Psoas muscle (tissue), 8 donors: Measurements from ENCODE around the gene CHCHD4. TPM values are rescaled to one million over a fixed set of nuclear protein-coding genes. Genes with fewer than 3 reads are reported as not detected.
"Not testable (repeated sequence)": the region's sequence is repeated elsewhere in the genome, so short reads cannot be mapped to it uniquely, and the experiment has no call there.

Source experiments
- ATAC-seq, 4 donors: fragments of 200-7000 bp; cut with Tn5 transposase; one replicate each; pipeline ENCODE4 v1.9.1; 2020; ENCODE audit warnings: moderate library complexity in 3 of 4, mild to moderate bottlenecking in 2 of 4
- DNase-seq, 2 donors: peaks; one replicate each; pipeline ENCODE4 v3.0.0-alpha.2; 2020
- H3K27ac ChIP-seq: fragments of 200-600 bp; one replicate; pipeline ENCODE4 v1.8.0; 2022
- H3K27me3 ChIP-seq, 3 donors: fragments of 200-600 bp in 1 of 3; one replicate each; pipeline versions ENCODE4 v1.6.1 to v1.8.0; 2013 to 2022; ENCODE audit warnings: low read length in 2 of 3, mild to moderate bottlenecking in 2 of 3, moderate library complexity in 1 of 3; ENCODE audit not compliant: insufficient read depth in 3 of 3
- H3K36me3 ChIP-seq, 2 donors: fragments of 200-600 bp in 1 of 2; one replicate each; pipeline versions ENCODE4 v1.6.1 to v1.8.0; 2013 to 2022; ENCODE audit warnings: low read depth in 1 of 2, mild to moderate bottlenecking in 1 of 2, moderate library complexity in 1 of 2; ENCODE audit not compliant: insufficient read depth in 1 of 2
- H3K4me1 ChIP-seq: fragments of 200-600 bp; one replicate; pipeline ENCODE4 v1.8.0; 2022
- H3K4me3 ChIP-seq: fragments of 200-600 bp; one replicate; pipeline ENCODE4 v1.8.0; 2022; ENCODE audit warnings: mild to moderate bottlenecking
- H3K9me3 ChIP-seq: fragments of 200-600 bp; one replicate; pipeline ENCODE4 v1.8.0; 2022
- WGBS, 3 donors: extraction: QIAGEN DNeasy Blood & Tissue Kit; methylation state at CpG; one replicate each; pipeline versions ENCODE4 v1.1.6 to v1.1.7; 2013; 5-methylcytosine and 5-hydroxymethylcytosine counted together
- intact Hi-C, 2 donors: fragments of 100-400 bp; cut with DNase I; formaldehyde crosslinking; loops; one replicate each; pipeline versions ENCODE4 v1.11.0 to v1.14.2; 2022
- polyA plus RNA-seq, 3 donors: library from polyadenylated mRNA; stranded (reverse); fragments of 200-250 nt; gene quantifications; one replicate each; pipeline ENCODE4 v1.2.3, GENCODE V29; 2013
- total RNA-seq, 4 donors: library from RNA; stranded (reverse); fragmentation: NEBNext Ultra II Directional in 2 of 4; extraction: Animal tissue kit (Norgen Biotek cat#: 25700) in 2 of 4; gene quantifications; one replicate each; pipeline versions ENCODE4 v1.2.1 to v1.2.4, GENCODE V29; 2021 to 2023
- TF ChIP-seq, protein P1 (sequence below): fragments of 200-600 bp; IDR thresholded peaks from one replicate; pipeline ENCODE4 v1.8.0; 2022; ENCODE audit warnings: antibody characterized with exemption
- donor health status: healthy with polysubstance abuse.
- donor health status: DM: no; HTN: no; CAD: no; lungs with moderate emphysema.
- donor health status: Bipolar disorder and iron deficiency.
- donor health status: healthy.
- donor health status: DM: yes; HTN: yes; CAD: no.
- donor health status: DM: no; HTN: no; CAD: no.
- donor health status: DM: no; HTN: no; CAD: no.
- donor health status: DM: yes; HTN: yes; CAD: no.

The CHCHD4 gene
- total and polyA plus RNA-seq, 7 donors: 18.5 to 55.4 (median 26.8) TPM

DNA sequence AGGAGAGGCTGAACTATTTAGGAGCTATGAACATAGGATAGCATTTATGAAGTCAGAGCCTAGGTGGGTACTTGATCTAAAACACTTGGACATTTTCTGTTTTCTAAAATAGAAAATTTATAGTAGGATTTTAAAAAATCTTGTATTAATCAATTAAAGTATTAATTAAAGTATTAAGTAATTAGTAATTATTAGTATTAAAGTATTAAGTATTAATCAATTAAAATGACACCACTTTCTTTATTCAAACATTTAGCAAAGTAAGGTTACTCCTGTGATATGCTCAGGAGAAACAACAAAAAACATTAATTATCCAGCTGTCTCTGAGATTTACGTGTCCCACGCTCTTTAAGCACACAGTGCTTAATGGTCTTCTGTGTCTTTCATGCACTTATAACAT, 32.2 kb downstream of the CHCHD4 start:
- H3K27me3 ChIP-seq: peaks cover 0 to 6% (median 3%) of the 10 kb centered on the region in 3 donors
- DNase-seq (no peak), ATAC-seq (no peak)
- no peaks in the 10 kb centered on the region for H3K4me1 ChIP-seq
- intact Hi-C loops: no loop called here
- no peak overlapping the region for H3K4me3 ChIP-seq
- no peaks in the 10 kb centered on the region for H3K36me3 ChIP-seq
- peaks cover 5% of the 10 kb centered on the region for H3K9me3 ChIP-seq
- H3K27ac ChIP-seq: no peak overlapping the region
- WGBS, 3 donors: 87 to 92% (median 88%) methylated on average over 2 of the region's 2 CpGs
- TF ChIP-seq, protein P1, sequence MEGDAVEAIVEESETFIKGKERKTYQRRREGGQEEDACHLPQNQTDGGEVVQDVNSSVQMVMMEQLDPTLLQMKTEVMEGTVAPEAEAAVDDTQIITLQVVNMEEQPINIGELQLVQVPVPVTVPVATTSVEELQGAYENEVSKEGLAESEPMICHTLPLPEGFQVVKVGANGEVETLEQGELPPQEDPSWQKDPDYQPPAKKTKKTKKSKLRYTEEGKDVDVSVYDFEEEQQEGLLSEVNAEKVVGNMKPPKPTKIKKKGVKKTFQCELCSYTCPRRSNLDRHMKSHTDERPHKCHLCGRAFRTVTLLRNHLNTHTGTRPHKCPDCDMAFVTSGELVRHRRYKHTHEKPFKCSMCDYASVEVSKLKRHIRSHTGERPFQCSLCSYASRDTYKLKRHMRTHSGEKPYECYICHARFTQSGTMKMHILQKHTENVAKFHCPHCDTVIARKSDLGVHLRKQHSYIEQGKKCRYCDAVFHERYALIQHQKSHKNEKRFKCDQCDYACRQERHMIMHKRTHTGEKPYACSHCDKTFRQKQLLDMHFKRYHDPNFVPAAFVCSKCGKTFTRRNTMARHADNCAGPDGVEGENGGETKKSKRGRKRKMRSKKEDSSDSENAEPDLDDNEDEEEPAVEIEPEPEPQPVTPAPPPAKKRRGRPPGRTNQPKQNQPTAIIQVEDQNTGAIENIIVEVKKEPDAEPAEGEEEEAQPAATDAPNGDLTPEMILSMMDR: no peak

DNA sequence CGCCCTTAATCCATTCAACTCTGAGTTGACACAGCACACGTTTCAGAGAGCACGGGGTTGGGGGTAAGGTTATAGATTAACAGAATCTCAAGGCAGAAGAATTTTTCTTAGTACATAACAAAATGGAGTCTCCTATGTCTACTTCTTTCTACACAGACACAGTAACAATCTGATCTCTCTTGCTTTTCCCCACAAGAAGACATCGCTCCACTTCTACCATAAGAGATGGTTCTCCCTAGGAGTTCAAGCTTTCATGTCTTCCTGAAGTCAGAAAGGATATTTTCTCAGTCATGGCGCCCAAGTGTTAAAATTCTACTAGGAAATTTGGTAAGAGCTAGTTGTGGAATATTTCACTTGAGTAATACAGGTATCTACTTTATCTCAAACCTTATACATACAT, 32.7 kb downstream of the CHCHD4 start:
- H3K27ac ChIP-seq, intact Hi-C loops, H3K36me3 ChIP-seq, H3K9me3 ChIP-seq, DNase-seq, ATAC-seq, H3K4me3 ChIP-seq, H3K4me1 ChIP-seq, H3K27me3 ChIP-seq: not testable (repeated sequence)
- WGBS, 3 donors: 76 to 91% (median 85%) methylated on average over 3 of the region's 5 CpGs

DNA sequence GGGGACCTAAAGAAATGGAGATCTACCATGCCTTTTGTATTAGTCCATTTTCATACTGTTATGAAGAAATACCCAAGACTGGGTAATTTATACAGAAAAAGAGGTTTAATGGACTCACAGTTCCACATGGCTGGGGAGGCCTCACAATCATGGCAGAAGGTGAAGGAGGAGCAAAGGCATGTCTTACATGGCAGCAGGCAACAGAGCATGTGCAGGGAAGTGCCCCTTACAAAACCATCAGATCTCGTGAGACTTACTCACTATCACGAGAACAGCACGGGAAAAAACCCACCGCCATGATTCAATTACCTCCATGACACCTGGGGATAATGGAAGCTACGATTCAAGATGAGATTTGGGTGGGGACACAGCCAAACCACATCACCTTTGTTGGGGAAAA, 37.2 kb downstream of the CHCHD4 start:
- H3K27me3 ChIP-seq, H3K36me3 ChIP-seq, DNase-seq, H3K27ac ChIP-seq, H3K4me3 ChIP-seq, H3K9me3 ChIP-seq, ATAC-seq, H3K4me1 ChIP-seq, intact Hi-C loops: not testable (repeated sequence)
- WGBS, 3 donors: 80 to 86% (median 81%) methylated on average over 5 of the region's 5 CpGs

DNA sequence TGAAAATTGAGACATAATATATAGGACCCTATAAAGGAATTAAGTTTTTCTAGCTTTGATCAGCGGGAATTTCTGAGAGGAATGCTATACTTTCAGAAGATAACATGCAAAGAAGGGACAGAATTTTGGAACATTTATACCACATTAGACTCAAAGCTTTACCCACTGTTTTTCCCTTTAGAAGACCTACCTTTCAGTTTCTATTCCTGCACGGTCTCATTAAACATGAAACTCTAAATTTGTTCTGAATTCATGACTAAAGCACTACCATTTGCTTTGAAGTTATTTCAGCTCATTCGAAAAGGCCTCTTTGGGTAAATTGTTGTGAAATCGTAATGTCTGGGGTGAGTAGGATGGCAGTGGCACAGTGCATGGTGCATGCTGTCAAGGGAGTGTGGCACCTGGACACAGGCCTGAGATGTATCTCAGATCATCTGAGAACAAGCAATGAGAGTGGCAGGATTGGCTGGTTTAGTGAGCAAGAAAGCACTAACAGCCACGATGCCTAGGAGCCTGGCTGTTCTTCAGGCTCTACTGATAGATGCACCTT, 42.5 kb downstream of the CHCHD4 start:
- DNase-seq (no peak), ATAC-seq (no peak)
- H3K36me3 ChIP-seq: no peaks in the 10 kb centered on the region
- no peak overlapping the region for H3K4me3 ChIP-seq
- TF ChIP-seq, protein P1: no peak
- H3K9me3 ChIP-seq: no peaks in the 10 kb centered on the region
- no peak overlapping the region for H3K27ac ChIP-seq
- 81 to 85% (median 84%) methylated on average over 5 of the region's 5 CpGs for WGBS, 3 donors
- no peaks in the 10 kb centered on the region for H3K4me1 ChIP-seq
- intact Hi-C loops: no loop called here
- no peaks in the 10 kb centered on the region for H3K27me3 ChIP-seq

DNA sequence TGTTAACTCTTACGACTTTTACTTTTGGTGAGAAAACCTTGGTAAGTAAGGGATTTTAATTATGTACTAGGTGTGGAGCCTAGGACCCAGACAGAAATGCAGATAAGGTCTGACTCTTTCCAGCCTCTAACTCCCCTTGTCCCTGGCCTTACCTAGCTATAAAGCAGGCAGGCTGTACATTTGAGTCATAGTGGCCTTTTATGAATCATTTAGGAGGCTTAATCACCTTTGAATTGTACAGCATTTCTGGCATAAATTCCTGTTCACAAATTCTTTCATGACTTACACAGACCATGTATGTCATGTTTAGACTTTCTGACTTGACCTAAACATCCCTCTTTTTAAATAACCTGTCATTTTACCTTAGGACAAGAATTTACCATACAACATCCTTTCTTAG, 47.4 kb downstream of the CHCHD4 start:
- H3K9me3 ChIP-seq: no peaks in the 10 kb centered on the region
- H3K4me1 ChIP-seq: no peaks in the 10 kb centered on the region
- intact Hi-C loops: no loop called here
- no peak overlapping the region for H3K27ac ChIP-seq
- DNase-seq (no peak), ATAC-seq (no peak)
- H3K4me3 ChIP-seq: no peak overlapping the region
- WGBS, 3 donors: 92 to 95% (median 93%) methylated on average over 1 of the region's 1 CpG
- TF ChIP-seq, protein P1: no peak
- no peaks in the 10 kb centered on the region for H3K36me3 ChIP-seq
- no peaks in the 10 kb centered on the region for H3K27me3 ChIP-seq

DNA sequence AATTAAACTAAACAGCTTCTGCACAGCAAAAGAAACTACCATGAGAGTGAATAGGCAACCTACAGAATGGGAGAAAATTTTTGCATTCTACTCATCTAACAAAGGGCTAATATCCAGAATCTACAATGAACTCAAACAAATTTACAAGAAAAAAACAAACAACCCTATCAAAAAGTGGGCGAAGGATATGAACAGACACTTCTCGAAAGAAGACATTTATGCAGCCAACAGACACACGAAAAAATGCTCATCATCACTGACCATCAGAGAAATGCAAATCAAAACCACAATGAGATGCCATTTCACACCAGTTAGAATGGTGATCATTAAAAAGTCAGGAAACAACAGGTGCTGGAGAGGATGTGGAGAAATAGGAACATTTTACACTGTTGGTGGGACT, 49.4 kb downstream of the CHCHD4 start:
- H3K27ac ChIP-seq, DNase-seq, ATAC-seq, H3K9me3 ChIP-seq, H3K4me3 ChIP-seq, H3K36me3 ChIP-seq, H3K27me3 ChIP-seq, H3K4me1 ChIP-seq, intact Hi-C loops: not testable (repeated sequence)
- 71 to 85% (median 75%) methylated on average over 3 of the region's 3 CpGs for WGBS, 3 donors
